ENCODE measurements around the gene EDC4. TPM values are rescaled to one million over a fixed set of nuclear protein-coding genes. Genes with fewer than 3 reads are reported as not detected.

Gene EDC4
- total RNA-seq, 2 experiments from 2014 or later, result 88.6 to 94.2 TPM

- no peak overlapping the region for H3K4me3 Mint-ChIP-seq
- H3K4me1 Mint-ChIP-seq (ENCODE audit: low read depth), result peaks cover 7% of the 10 kb centered on the region
- H3K27me3 Mint-ChIP-seq, result no peaks in the 10 kb centered on the region
- POLR2A ChIA-PET, result interaction anchor here (0.6 kb wide), 2 partner anchors 33 kb away, joined by 3 to 5 read pairs; no protein-coding TSS in a partner anchor
- no peaks in the 10 kb centered on the region for H3K9me3 Mint-ChIP-seq
- H3K27ac Mint-ChIP-seq, result no peak overlapping the region
- intact Hi-C loops (cut with micrococcal nuclease), result no loop called here
- CTCF ChIA-PET, result interaction anchor here (1.1 to 3.5 kb wide), 3 partner anchors 15 to 172 kb away, joined by 3 to 18 read pairs (median 5); partner anchors contain the start of gene NRN1L
- H3K36me3 Mint-ChIP-seq, result peaks cover 20% of the 10 kb centered on the region
- no peak for DNase-seq
Observed at GRCh38 chr16:67868290-67868689, 4.6 kb upstream of the EDC4 start.

- H3K36me3 Mint-ChIP-seq, result peaks cover 20% of the 10 kb centered on the region
- no peak overlapping the region for H3K4me3 Mint-ChIP-seq
- CTCF ChIA-PET, result interaction anchor here (0.8 to 3.5 kb wide), 3 partner anchors 14 to 53 kb away, joined by 3 to 18 read pairs (median 5); partner anchors contain the start of gene NRN1L
- intact Hi-C loops (cut with micrococcal nuclease), result loop anchor here (5.0 kb wide), 3 partner anchors 37 to 197 kb away; no protein-coding TSS in a partner anchor
- H3K4me1 Mint-ChIP-seq (ENCODE audit: low read depth), result peaks cover 18% of the 10 kb centered on the region
- H3K27me3 Mint-ChIP-seq, result no peaks in the 10 kb centered on the region
- no peak for DNase-seq
- no peaks in the 10 kb centered on the region for H3K9me3 Mint-ChIP-seq
- POLR2A ChIA-PET, result no interaction called here
- no peak overlapping the region for H3K27ac Mint-ChIP-seq
Observed at GRCh38 chr16:67869653-67870052, 3.2 kb upstream of the EDC4 start.

DNA sequence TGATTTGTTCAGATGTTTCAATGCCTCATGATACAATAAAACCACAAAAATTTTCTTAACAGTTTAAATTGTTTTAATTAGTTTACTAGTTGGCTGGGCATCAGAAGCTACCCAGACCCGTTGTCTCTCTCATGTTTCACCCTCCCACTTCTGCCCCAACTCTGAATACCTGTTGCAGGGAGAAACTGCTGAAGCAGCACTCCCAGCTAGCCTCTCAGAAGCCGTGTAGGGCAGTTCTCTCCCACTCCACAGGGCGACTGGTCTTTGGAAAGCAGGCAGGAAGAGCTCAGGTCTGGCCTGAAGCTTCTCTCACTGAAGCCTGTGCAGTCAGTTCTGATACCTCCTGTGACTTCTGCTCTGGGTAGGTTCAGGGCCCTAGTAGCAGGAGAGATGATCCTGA is 1.6 kb upstream of the EDC4 start:
- no peaks in the 10 kb centered on the region for H3K9me3 Mint-ChIP-seq
- H3K27ac Mint-ChIP-seq, result peak overlapping the region; percentile 18
- intact Hi-C loops (cut with micrococcal nuclease), result loop anchor here (5.0 kb wide), 3 partner anchors 39 to 199 kb away; no protein-coding TSS in a partner anchor
- DNase-seq, result no peak
- H3K4me1 Mint-ChIP-seq (ENCODE audit: low read depth), result peaks cover 28% of the 10 kb centered on the region
- ChIA-PET POLR2A (interaction anchor here (0.9 to 1.2 kb wide), 2 partner anchors 25 to 64 kb away, joined by 3 to 4 read pairs; partner anchors contain the start of gene NUTF2), CTCF (interaction anchor here (0.7 to 1.8 kb wide), 3 partner anchors 12 to 350 kb away, joined by 3 to 8 read pairs (median 3); no protein-coding TSS in a partner anchor)
- no peak overlapping the region for H3K4me3 Mint-ChIP-seq
- H3K27me3 Mint-ChIP-seq, result no peaks in the 10 kb centered on the region
- H3K36me3 Mint-ChIP-seq, result peaks cover 14% of the 10 kb centered on the region

- POLR2A ChIA-PET, result interaction anchor here (0.9 kb wide), 1 partner anchor 26 kb away, joined by 4 read pairs; the partner anchor contains the start of gene NUTF2
- intact Hi-C loops (cut with micrococcal nuclease), result loop anchor here (2.0 to 5.0 kb wide), 4 partner anchors 25 to 200 kb away; partner anchors contain the start of genes CENPT and NUTF2
- Mint-ChIP-seq H3K36me3 (peaks cover 16% of the 10 kb centered on the region), H3K4me3 (peak overlapping the region; percentile 95), H3K27me3 (no peaks in the 10 kb centered on the region), H3K27ac (peak overlapping the region; percentile 88), H3K9me3 (no peaks in the 10 kb centered on the region), H3K4me1 (ENCODE audit: low read depth) (peaks cover 28% of the 10 kb centered on the region)
- CTCF ChIA-PET, result interaction anchor here (0.7 to 1.8 kb wide), 3 partner anchors 12 to 351 kb away, joined by 3 to 8 read pairs (median 3); no protein-coding TSS in a partner anchor
- no peak for DNase-seq
Observed at GRCh38 chr16:67872131-67872630, 671 bp upstream of the EDC4 start.

GRCh38 chr16:67873435-67874370 is 851 bp downstream of the EDC4 start:
- Mint-ChIP-seq H3K4me3 (peak overlapping the region; percentile 95), H3K27me3 (no peaks in the 10 kb centered on the region), H3K4me1 (ENCODE audit: low read depth) (peaks cover 28% of the 10 kb centered on the region), H3K9me3 (no peaks in the 10 kb centered on the region), H3K27ac (peak overlapping the region; percentile 88), H3K36me3 (peaks cover 24% of the 10 kb centered on the region)
- CTCF ChIA-PET, result interaction anchor here (0.6 to 3.7 kb wide), 10 partner anchors 8 to 392 kb away, joined by 3 to 20 read pairs (median 3); no protein-coding TSS in a partner anchor
- POLR2A ChIA-PET, result interaction anchor here (0.8 to 1.3 kb wide), 5 partner anchors 26 to 67 kb away, joined by 3 to 4 read pairs (median 4); partner anchors contain the start of genes CENPT, NUTF2 and TSNAXIP1
- intact Hi-C loops (cut with micrococcal nuclease), result loop anchor here (2.0 to 5.0 kb wide), 5 partner anchors 27 to 201 kb away; partner anchors contain the start of genes CENPT and NUTF2
- peak; percentile 51 for DNase-seq

GRCh38 chr16:67874372-67874771 is 1.5 kb downstream of the EDC4 start:
- no peaks in the 10 kb centered on the region for H3K9me3 Mint-ChIP-seq
- intact Hi-C loops (cut with micrococcal nuclease), result loop anchor here (2.0 to 5.0 kb wide), 4 partner anchors 42 to 202 kb away; no protein-coding TSS in a partner anchor
- H3K4me3 Mint-ChIP-seq, result peak overlapping the region; percentile 95
- DNase-seq, result no peak
- ChIA-PET CTCF (interaction anchor here (0.8 to 3.7 kb wide), 5 partner anchors 9 to 61 kb away, joined by 3 to 20 read pairs (median 4); no protein-coding TSS in a partner anchor), POLR2A (interaction anchor here (1.1 kb wide), 1 partner anchor 28 kb away, joined by 4 read pairs; the partner anchor contains the start of gene NUTF2)
- H3K36me3 Mint-ChIP-seq, result peaks cover 25% of the 10 kb centered on the region
- H3K4me1 Mint-ChIP-seq (ENCODE audit: low read depth), result peaks cover 28% of the 10 kb centered on the region
- peak overlapping the region; percentile 88 for H3K27ac Mint-ChIP-seq
- H3K27me3 Mint-ChIP-seq, result no peaks in the 10 kb centered on the region

- no peak for DNase-seq
- no peaks in the 10 kb centered on the region for H3K27me3 Mint-ChIP-seq
- POLR2A ChIA-PET, result no interaction called here
- H3K36me3 Mint-ChIP-seq, result peaks cover 26% of the 10 kb centered on the region
- intact Hi-C loops (cut with micrococcal nuclease), result no loop called here
- H3K4me1 Mint-ChIP-seq (ENCODE audit: low read depth), result peaks cover 28% of the 10 kb centered on the region
- CTCF ChIA-PET, result interaction anchor here (1.4 kb wide), 1 partner anchor 164 kb away, joined by 3 read pairs; no protein-coding TSS in a partner anchor
- H3K4me3 Mint-ChIP-seq, result no peak overlapping the region
- no peaks in the 10 kb centered on the region for H3K9me3 Mint-ChIP-seq
- H3K27ac Mint-ChIP-seq, result no peak overlapping the region
Observed at GRCh38 chr16:67877064-67877463, 4.2 kb downstream of the EDC4 start.

DNA sequence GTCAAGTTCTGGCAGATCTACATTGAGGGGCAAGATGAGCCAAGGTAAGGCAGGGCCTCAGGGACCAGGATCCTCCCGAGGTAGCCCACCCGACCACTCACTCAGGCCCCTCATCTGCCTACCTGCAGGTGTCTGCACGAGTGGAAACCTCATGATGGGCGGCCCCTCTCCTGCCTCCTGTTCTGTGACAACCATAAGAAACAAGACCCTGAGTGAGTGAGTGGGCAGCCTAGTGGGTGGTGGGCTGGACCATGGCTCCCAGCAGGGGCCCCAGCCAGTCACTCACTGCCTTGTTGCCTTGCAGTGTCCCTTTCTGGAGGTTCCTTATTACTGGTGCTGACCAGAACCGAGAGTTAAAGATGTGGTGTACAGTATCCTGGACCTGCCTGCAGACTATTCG is 5.4 kb downstream of the EDC4 start:
- Mint-ChIP-seq H3K27ac (no peak overlapping the region), H3K27me3 (no peaks in the 10 kb centered on the region), H3K36me3 (peaks cover 29% of the 10 kb centered on the region), H3K9me3 (no peaks in the 10 kb centered on the region), H3K4me3 (no peak overlapping the region), H3K4me1 (ENCODE audit: low read depth) (peaks cover 21% of the 10 kb centered on the region)
- no peak for DNase-seq
- POLR2A ChIA-PET, result no interaction called here
- CTCF ChIA-PET, result interaction anchor here (0.5 to 1.6 kb wide), 3 partner anchors 9 to 358 kb away, joined by 3 to 4 read pairs (median 3); no protein-coding TSS in a partner anchor
- intact Hi-C loops (cut with micrococcal nuclease), result no loop called here

DNA sequence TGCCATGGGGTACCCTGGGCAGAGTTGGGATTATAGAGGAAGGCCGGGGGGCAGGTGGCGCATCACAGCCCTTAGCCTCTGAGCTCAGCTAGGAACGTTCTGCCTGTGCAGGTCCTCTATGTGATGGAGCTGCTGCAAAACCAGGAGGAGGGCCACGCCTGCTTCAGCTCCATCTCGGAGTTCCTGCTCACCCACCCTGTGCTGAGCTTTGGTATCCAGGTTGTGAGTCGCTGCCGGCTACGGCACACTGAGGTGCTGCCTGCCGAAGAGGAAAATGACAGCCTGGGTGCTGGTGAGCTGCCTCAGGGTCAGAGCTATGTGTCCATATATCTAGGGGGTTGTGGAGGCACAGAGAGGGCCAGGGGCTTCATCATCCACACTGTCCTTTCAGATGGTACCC is 6.0 kb downstream of the EDC4 start:
- POLR2A ChIA-PET, result no interaction called here
- H3K27ac Mint-ChIP-seq, result no peak overlapping the region
- H3K4me1 Mint-ChIP-seq (ENCODE audit: low read depth), result peaks cover 19% of the 10 kb centered on the region
- no peaks in the 10 kb centered on the region for H3K27me3 Mint-ChIP-seq
- peaks cover 35% of the 10 kb centered on the region for H3K36me3 Mint-ChIP-seq
- no peaks in the 10 kb centered on the region for H3K9me3 Mint-ChIP-seq
- CTCF ChIA-PET, result interaction anchor here (0.7 to 1.6 kb wide), 3 partner anchors 8 to 27 kb away, joined by 3 to 4 read pairs (median 3); no protein-coding TSS in a partner anchor
- H3K4me3 Mint-ChIP-seq, result no peak overlapping the region
- intact Hi-C loops (cut with micrococcal nuclease), result no loop called here
- no peak for DNase-seq

DNA sequence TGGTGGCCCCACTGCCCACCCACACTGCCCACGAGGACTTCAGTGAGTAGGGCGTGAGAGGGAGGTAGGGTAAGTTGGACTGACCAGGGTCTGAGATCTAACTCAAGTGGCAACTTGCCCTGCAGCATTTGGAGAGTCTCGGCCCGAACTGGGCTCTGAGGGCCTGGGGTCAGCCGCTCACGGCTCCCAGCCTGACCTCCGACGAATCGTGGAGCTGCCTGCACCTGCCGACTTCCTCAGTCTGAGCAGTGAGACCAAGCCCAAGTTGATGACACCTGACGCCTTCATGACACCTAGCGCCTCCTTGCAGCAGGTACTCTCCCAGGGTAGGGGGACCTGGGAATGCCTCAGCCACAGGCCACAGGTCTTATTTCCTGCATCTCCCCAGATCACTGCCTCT is 6.6 kb downstream of the EDC4 start:
- intact Hi-C loops (cut with micrococcal nuclease), result no loop called here
- peaks cover 13% of the 10 kb centered on the region for H3K4me1 Mint-ChIP-seq (ENCODE audit: low read depth)
- DNase-seq, result no peak
- POLR2A ChIA-PET, result no interaction called here
- peaks cover 36% of the 10 kb centered on the region for H3K36me3 Mint-ChIP-seq
- no peak overlapping the region for H3K4me3 Mint-ChIP-seq
- CTCF ChIA-PET, result interaction anchor here (1.0 to 1.7 kb wide), 2 partner anchors 28 to 161 kb away, joined by 3 read pairs; no protein-coding TSS in a partner anchor
- H3K27me3 Mint-ChIP-seq, result no peaks in the 10 kb centered on the region
- no peak overlapping the region for H3K27ac Mint-ChIP-seq
- no peaks in the 10 kb centered on the region for H3K9me3 Mint-ChIP-seq

DNA sequence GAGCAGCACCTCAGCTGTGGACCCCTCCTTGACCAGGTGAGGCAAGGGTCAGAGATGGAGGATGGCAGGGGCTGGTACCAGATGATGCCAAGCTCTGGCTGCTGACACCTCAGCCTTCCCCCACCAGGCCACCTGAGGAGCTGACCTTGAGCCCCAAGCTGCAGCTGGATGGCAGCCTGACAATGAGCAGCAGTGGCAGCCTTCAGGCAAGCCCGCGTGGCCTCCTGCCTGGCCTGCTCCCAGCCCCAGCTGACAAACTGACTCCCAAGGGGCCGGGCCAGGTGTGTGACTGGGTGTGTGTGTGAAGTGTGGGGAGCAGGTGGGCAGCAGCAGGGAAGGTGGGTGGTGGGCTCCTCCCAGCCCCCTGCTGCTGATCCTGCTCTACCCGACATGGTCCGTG is 7.1 kb downstream of the EDC4 start:
- intact Hi-C loops (cut with micrococcal nuclease), result loop anchor here (5.0 kb wide), 1 partner anchor 162 kb away; no protein-coding TSS in a partner anchor
- ChIA-PET CTCF (interaction anchor here (1.7 kb wide), 1 partner anchor 161 kb away, joined by 3 read pairs; no protein-coding TSS in a partner anchor), POLR2A (no interaction called here)
- Mint-ChIP-seq H3K36me3 (peaks cover 37% of the 10 kb centered on the region), H3K4me3 (no peak overlapping the region), H3K27ac (no peak overlapping the region), H3K27me3 (no peaks in the 10 kb centered on the region), H3K4me1 (ENCODE audit: low read depth) (peaks cover 8% of the 10 kb centered on the region), H3K9me3 (no peaks in the 10 kb centered on the region)
- no peak for DNase-seq

Data from activated CD4-positive, alpha-beta memory T cell treated with anti-CD3 and anti-CD28 coated beads for 36 hours (primary cell).